Renal cortex interstitium (tissue), 11 donors: ENCODE results near the gene FOXN1. TPM values are rescaled to one million over a fixed set of nuclear protein-coding genes. Genes with fewer than 3 reads are reported as not detected.

Experiments used
- DNase-seq, 11 donors: peaks; one replicate each; pipeline ENCODE4 v3.0.0-alpha.2; 2013; ENCODE audit warnings: low read depth in 9 of 11, low spot score in 4 of 11; ENCODE audit errors: extremely low read depth in 1 of 11
- polyA plus RNA-seq, 3 donors: library from polyadenylated mRNA; unstranded; fragments of 120-200 nt; gene quantifications; one replicate each; pipeline ENCODE4 v1.2.1, GENCODE V29; 2013; ENCODE audit not compliant: insufficient read length in 3 of 3

The FOXN1 gene
- polyA plus RNA-seq, 3 donors: 0.49 to 0.92 (median 0.68) TPM

DNA sequence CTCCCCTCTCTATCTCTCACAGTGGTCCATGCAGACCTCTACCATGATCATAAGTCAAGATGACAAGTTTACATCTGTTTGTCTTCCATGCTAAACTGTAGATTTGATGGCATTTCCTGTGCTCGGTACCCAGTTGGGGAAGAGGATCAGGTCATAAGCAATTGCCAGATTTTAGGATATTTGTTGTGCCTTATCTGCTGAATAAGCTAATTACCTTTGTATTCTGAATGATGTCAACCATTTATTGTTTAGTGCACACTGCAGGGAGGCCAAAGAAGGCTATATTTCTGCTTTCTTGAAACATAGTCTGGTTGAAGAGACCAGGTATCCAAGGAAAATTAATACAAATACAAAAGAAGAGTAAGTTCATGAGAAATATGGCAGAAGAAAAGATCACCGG, 76.4 kb downstream of the FOXN1 start:
- no peak for DNase-seq

- no peak for DNase-seq
Measured at GRCh38 chr17:28584434-28584833, 78.3 kb downstream of the FOXN1 start.

- DNase-seq: no peak
Measured at GRCh38 chr17:28585851-28586250, 79.7 kb downstream of the FOXN1 start.

Other genes with a start within 250 kb of the FOXN1 start
- gene TMEM97, start 187.1 kb upstream of the FOXN1 start, polyA plus RNA-seq: 10 to 100 TPM; 50.0 to 63.4 (median 50.0) TPM
- 10 to 100 TPM; 52.8 to 60.9 (median 58.2) TPM for gene IFT20, start 170.9 kb upstream of the FOXN1 start, polyA plus RNA-seq
- 10 to 100 TPM; 42.2 to 44.6 (median 42.3) TPM for gene TNFAIP1, start 170.6 kb upstream of the FOXN1 start, polyA plus RNA-seq
- 10 to 100 TPM; 87.4 to 92.1 (median 88.0) TPM for gene POLDIP2, start 148.8 kb upstream of the FOXN1 start, polyA plus RNA-seq
- gene SEBOX, start 141.1 kb upstream of the FOXN1 start, polyA plus RNA-seq: not detected
- gene VTN, start 136.0 kb upstream of the FOXN1 start, polyA plus RNA-seq: 10 to 100 TPM; 15.4 to 26.1 (median 19.4) TPM
- 10 to 100 TPM; 10.5 to 15.9 (median 15.4) TPM for gene SARM1, start 134.7 kb upstream of the FOXN1 start, polyA plus RNA-seq
- gene SLC46A1, start 100.1 kb upstream of the FOXN1 start, polyA plus RNA-seq: 10 to 100 TPM; 12.5 to 15.1 (median 13.5) TPM
- gene SLC13A2, start 32.7 kb upstream of the FOXN1 start, polyA plus RNA-seq: 10 to 100 TPM; 12.2 to 16.7 (median 13.3) TPM
- 10 to 100 TPM; 53.8 to 63.2 (median 59.6) TPM for gene UNC119, start 46.3 kb downstream of the FOXN1 start, polyA plus RNA-seq
- 10 to 100 TPM; 94.7 to 98.0 (median 94.9) TPM for gene PIGS, start 65.2 kb downstream of the FOXN1 start, polyA plus RNA-seq
- gene ALDOC, start 70.5 kb downstream of the FOXN1 start, polyA plus RNA-seq: 10 to 100 TPM; 26.5 to 28.3 (median 27.3) TPM
- gene SPAG5, start 92.7 kb downstream of the FOXN1 start, polyA plus RNA-seq: 10 to 100 TPM; 54.1 to 70.3 (median 68.1) TPM
- 10 to 100 TPM; 12.2 to 31.0 (median 14.7) TPM for gene RSKR, start 107.8 kb downstream of the FOXN1 start, polyA plus RNA-seq
- 100 to 1,000 TPM in 1 of 3 donors, 10 to 100 TPM in 2; 93.5 to 100 (median 94.8) TPM for gene BLTP2, start 138.8 kb downstream of the FOXN1 start, polyA plus RNA-seq
- 10 to 100 TPM; 80.2 to 85.8 (median 81.8) TPM for gene SDF2, start 155.6 kb downstream of the FOXN1 start, polyA plus RNA-seq
- 10 to 100 TPM; 71.4 to 75.8 (median 72.4) TPM for gene SUPT6H, start 155.9 kb downstream of the FOXN1 start, polyA plus RNA-seq
- gene PROCA1, start 205.5 kb downstream of the FOXN1 start, polyA plus RNA-seq: 1 to 10 TPM; 5.9 to 8.7 (median 6.6) TPM
- 100 to 1,000 TPM; 169 to 186 (median 184) TPM for gene RAB34, start 211.5 kb downstream of the FOXN1 start, polyA plus RNA-seq
- 100 to 1,000 TPM; 834 to 981 (median 852) TPM for gene RPL23A, start 213.6 kb downstream of the FOXN1 start, polyA plus RNA-seq
- gene TLCD1, start 219.9 kb downstream of the FOXN1 start, polyA plus RNA-seq: 10 to 100 TPM; 14.7 to 16.3 (median 16.1) TPM
- gene NEK8, start 222.4 kb downstream of the FOXN1 start, polyA plus RNA-seq: 10 to 100 TPM in 1 of 3 donors, 1 to 10 TPM in 2; 8.3 to 14.5 (median 8.4) TPM
- gene TRAF4, start 237.7 kb downstream of the FOXN1 start, polyA plus RNA-seq: 100 to 1,000 TPM; 107 to 149 (median 126) TPM